Fibroblast of the aortic adventitia (primary cell): ENCODE measurements around the gene FZD1. TPM values are rescaled to one million over a fixed set of nuclear protein-coding genes. Genes with fewer than 3 reads are reported as not detected.
A peak's percentile ranks its signal among the peaks of the same experiment; 100 is the strongest.

ENCODE experiments used
- DNase-seq: peaks from one replicate; pipeline ENCODE4 v3.0.0-alpha.2; 2010; ENCODE audit warnings: low read depth
- H3K4me3 ChIP-seq: 2 replicates; pipeline ENCODE4 v1.5.1; 2011; ENCODE audit warnings: low read depth, mild to moderate bottlenecking, control low read depth, low read length, moderate library complexity
- total RNA-seq: library from RNA; depleted of rRNA; stranded (reverse); fragments of >200 nt; gene quantifications from 2 replicates; pipeline ENCODE4 v1.2.3, GENCODE V29; 2012; ENCODE audit warnings: low replicate concordance
- TF ChIP-seq, protein P1 (sequence below): IDR thresholded peaks from 2 replicates; pipeline ENCODE4 v1.5.1; 2011; ENCODE audit warnings: mild to moderate bottlenecking, low read length, control low read depth, inconsistent platforms; ENCODE audit not compliant: insufficient read depth

FZD1 gene
- total RNA-seq, 1 donor = 28.7 TPM

DNA sequence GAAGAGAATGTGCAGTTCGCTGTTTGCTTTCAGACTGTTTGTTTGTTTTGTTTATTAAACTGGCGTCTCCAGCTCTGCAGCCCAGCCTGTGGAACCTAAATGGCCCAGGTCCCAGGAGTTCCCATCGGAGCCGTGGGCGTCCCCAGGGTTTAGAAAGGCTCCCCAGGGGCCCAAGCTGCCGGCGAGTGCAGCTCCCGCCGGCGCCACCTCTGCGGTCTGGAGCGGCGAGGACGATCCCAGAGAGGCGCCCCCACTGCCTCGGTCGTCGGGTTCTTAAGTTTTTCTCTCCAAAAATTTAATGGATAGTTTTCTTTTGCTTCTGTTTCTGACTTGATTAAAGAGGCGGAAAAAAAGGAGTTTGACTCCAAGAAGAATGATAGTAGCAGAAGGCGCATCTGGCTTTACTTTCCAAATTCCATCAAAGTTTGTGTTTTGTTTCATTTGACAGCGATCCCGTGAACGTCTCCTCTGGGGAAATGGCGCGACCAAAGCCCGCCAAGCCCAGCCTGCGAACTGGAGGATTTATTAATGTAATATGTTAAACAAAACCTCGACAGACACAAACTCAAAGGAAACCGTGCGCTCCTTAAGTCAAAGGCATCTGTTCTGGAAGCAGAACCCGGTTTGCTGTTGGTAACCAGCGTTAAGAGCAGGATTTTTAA is 718 bp upstream of the FZD1 start:
- TF ChIP-seq, protein P1, sequence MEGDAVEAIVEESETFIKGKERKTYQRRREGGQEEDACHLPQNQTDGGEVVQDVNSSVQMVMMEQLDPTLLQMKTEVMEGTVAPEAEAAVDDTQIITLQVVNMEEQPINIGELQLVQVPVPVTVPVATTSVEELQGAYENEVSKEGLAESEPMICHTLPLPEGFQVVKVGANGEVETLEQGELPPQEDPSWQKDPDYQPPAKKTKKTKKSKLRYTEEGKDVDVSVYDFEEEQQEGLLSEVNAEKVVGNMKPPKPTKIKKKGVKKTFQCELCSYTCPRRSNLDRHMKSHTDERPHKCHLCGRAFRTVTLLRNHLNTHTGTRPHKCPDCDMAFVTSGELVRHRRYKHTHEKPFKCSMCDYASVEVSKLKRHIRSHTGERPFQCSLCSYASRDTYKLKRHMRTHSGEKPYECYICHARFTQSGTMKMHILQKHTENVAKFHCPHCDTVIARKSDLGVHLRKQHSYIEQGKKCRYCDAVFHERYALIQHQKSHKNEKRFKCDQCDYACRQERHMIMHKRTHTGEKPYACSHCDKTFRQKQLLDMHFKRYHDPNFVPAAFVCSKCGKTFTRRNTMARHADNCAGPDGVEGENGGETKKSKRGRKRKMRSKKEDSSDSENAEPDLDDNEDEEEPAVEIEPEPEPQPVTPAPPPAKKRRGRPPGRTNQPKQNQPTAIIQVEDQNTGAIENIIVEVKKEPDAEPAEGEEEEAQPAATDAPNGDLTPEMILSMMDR = peak; percentile 8
- H3K4me3 ChIP-seq = peak overlapping the region; percentile 71
- DNase-seq = no peak

DNA sequence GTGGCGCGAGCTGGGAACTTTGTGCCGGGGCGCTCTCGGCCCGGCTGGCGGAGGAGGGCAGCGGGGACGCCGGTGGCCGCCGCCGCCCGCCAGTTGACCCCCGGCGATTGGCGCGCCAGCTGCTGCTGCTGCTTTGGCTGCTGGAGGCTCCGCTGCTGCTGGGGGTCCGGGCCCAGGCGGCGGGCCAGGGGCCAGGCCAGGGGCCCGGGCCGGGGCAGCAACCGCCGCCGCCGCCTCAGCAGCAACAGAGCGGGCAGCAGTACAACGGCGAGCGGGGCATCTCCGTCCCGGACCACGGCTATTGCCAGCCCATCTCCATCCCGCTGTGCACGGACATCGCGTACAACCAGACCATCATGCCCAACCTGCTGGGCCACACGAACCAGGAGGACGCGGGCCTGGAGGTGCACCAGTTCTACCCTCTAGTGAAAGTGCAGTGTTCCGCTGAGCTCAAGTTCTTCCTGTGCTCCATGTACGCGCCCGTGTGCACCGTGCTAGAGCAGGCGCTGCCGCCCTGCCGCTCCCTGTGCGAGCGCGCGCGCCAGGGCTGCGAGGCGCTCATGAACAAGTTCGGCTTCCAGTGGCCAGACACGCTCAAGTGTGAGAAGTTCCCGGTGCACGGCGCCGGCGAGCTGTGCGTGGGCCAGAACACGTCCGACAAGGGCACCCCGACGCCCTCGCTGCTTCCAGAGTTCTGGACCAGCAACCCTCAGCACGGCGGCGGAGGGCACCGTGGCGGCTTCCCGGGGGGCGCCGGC is 870 bp downstream of the FZD1 start:
- peak; percentile 74 for DNase-seq
- TF ChIP-seq, protein P1 = no peak
- peak overlapping the region; percentile 91 for H3K4me3 ChIP-seq

DNA sequence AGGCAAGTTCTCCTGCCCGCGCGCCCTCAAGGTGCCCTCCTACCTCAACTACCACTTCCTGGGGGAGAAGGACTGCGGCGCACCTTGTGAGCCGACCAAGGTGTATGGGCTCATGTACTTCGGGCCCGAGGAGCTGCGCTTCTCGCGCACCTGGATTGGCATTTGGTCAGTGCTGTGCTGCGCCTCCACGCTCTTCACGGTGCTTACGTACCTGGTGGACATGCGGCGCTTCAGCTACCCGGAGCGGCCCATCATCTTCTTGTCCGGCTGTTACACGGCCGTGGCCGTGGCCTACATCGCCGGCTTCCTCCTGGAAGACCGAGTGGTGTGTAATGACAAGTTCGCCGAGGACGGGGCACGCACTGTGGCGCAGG is 1.4 kb downstream of the FZD1 start:
- peak; percentile 32 for DNase-seq
- H3K4me3 ChIP-seq = peak overlapping the region; percentile 91
- TF ChIP-seq, protein P1 = no peak

DNA sequence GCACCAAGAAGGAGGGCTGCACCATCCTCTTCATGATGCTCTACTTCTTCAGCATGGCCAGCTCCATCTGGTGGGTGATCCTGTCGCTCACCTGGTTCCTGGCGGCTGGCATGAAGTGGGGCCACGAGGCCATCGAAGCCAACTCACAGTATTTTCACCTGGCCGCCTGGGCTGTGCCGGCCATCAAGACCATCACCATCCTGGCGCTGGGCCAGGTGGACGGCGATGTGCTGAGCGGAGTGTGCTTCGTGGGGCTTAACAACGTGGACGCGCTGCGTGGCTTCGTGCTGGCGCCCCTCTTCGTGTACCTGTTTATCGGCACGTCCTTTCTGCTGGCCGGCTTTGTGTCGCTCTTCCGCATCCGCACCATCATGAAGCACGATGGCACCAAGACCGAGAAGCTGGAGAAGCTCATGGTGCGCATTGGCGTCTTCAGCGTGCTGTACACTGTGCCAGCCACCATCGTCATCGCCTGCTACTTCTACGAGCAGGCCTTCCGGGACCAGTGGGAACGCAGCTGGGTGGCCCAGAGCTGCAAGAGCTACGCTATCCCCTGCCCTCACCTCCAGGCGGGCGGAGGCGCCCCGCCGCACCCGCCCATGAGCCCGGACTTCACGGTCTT is 1.9 kb downstream of the FZD1 start:
- peak; percentile 64 for DNase-seq
- H3K4me3 ChIP-seq = peak overlapping the region; percentile 91
- TF ChIP-seq, protein P1 = peak; percentile 10

DNA sequence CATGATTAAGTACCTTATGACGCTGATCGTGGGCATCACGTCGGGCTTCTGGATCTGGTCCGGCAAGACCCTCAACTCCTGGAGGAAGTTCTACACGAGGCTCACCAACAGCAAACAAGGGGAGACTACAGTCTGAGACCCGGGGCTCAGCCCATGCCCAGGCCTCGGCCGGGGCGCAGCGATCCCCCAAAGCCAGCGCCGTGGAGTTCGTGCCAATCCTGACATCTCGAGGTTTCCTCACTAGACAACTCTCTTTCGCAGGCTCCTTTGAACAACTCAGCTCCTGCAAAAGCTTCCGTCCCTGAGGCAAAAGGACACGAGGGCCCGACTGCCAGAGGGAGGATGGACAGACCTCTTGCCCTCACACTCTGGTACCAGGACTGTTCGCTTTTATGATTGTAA is 2.5 kb downstream of the FZD1 start:
- TF ChIP-seq, protein P1 = no peak
- DNase-seq = peak; percentile 36
- H3K4me3 ChIP-seq = peak overlapping the region; percentile 91

DNA sequence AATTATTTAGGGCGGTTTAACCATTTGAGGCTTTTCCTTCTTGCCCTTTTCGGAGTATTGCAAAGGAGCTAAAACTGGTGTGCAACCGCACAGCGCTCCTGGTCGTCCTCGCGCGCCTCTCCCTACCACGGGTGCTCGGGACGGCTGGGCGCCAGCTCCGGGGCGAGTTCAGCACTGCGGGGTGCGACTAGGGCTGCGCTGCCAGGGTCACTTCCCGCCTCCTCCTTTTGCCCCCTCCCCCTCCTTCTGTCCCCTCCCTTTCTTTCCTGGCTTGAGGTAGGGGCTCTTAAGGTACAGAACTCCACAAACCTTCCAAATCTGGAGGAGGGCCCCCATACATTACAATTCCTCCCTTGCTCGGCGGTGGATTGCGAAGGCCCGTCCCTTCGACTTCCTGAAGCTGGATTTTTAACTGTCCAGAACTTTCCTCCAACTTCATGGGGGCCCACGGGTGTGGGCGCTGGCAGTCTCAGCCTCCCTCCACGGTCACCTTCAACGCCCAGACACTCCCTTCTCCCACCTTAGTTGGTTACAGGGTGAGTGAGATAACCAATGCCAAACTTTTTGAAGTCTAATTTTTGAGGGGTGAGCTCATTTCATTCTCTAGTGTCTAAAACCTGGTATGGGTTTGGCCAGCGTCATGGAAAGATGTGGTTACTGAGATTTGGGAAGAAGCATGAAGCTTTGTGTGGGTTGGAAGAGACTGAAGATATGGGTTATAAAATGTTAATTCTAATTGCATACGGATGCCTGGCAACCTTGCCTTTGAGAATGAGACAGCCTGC is 3.1 kb downstream of the FZD1 start:
- peak overlapping the region; percentile 91 for H3K4me3 ChIP-seq
- peak; percentile 86 for DNase-seq
- TF ChIP-seq, protein P1 = no peak
